AG04450 (cell line): Measurements from ENCODE around the gene LDB3. TPM values are rescaled to one million over a fixed set of nuclear protein-coding genes. Genes with fewer than 3 reads are reported as not detected.

Experiments used
- CTCF ChIA-PET: fragments of 300-600, 350-600 bp; formaldehyde crosslinking; extraction: SDS; loops from one replicate; lab custom pipeline; 2022; ENCODE audit warnings: antibody characterized with exemption, inconsistent platforms; lab: Charles Lee
- POLR2A ChIA-PET: fragments of 350-600 bp; formaldehyde crosslinking; extraction: SDS; loops from one replicate; lab custom pipeline; 2021; ENCODE audit warnings: antibody characterized with exemption, inconsistent platforms; lab: Yijun Ruan, JAX
- DNase-seq: peaks from one replicate; pipeline ENCODE4 v3.0.0-alpha.2; 2011; ENCODE audit warnings: low read depth, low spot score
- H3K27ac ChIP-seq: one replicate; pipeline ENCODE4 v1.5.1; 2012; ENCODE audit warnings: low read depth, low read length, control low read depth
- H3K27me3 ChIP-seq: one replicate; pipeline ENCODE4 v1.6.0; 2012; ENCODE audit warnings: low read length; ENCODE audit not compliant: control insufficient read depth, insufficient read depth
- H3K4me3 ChIP-seq: 2 replicates; pipeline ENCODE4 v1.5.1; 2011; ENCODE audit warnings: mild to moderate bottlenecking, low read depth, low read length, control low read depth
- H3K9me3 ChIP-seq: 2 replicates; pipeline ENCODE4 v1.5.1; 2012; ENCODE audit warnings: low read length; ENCODE audit not compliant: control insufficient read depth, insufficient read depth
- polyA plus RNA-seq: library from polyadenylated mRNA; depleted of rRNA; stranded (reverse); fragments of >200 nt; gene quantifications from 2 replicates; pipeline ENCODE4 v1.2.3, GENCODE V29; 2011
- TF ChIP-seq, protein P1 (sequence below): IDR thresholded peaks from 2 replicates; pipeline ENCODE4 v1.5.1; 2011; ENCODE audit warnings: low read depth, low read length, control low read depth, inconsistent platforms

The LDB3 gene
- polyA plus RNA-seq, 1 experiment: 0.46 TPM

- Histone ChIP-seq H3K9me3 (no peaks in the 10 kb centered on the region), H3K27ac (no peak overlapping the region), H3K27me3 (no peaks in the 10 kb centered on the region), H3K4me3 (no peak overlapping the region)
- ChIA-PET CTCF (no interaction called here), POLR2A (no interaction called here)
- no peak for DNase-seq
- TF ChIP-seq, protein P1, sequence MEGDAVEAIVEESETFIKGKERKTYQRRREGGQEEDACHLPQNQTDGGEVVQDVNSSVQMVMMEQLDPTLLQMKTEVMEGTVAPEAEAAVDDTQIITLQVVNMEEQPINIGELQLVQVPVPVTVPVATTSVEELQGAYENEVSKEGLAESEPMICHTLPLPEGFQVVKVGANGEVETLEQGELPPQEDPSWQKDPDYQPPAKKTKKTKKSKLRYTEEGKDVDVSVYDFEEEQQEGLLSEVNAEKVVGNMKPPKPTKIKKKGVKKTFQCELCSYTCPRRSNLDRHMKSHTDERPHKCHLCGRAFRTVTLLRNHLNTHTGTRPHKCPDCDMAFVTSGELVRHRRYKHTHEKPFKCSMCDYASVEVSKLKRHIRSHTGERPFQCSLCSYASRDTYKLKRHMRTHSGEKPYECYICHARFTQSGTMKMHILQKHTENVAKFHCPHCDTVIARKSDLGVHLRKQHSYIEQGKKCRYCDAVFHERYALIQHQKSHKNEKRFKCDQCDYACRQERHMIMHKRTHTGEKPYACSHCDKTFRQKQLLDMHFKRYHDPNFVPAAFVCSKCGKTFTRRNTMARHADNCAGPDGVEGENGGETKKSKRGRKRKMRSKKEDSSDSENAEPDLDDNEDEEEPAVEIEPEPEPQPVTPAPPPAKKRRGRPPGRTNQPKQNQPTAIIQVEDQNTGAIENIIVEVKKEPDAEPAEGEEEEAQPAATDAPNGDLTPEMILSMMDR: no peak
Observed at GRCh38 chr10:86632951-86633350, 35.4 kb upstream of the LDB3 start.

GRCh38 chr10:86635402-86635801 is 32.9 kb upstream of the LDB3 start:
- ChIA-PET CTCF (no interaction called here), POLR2A (no interaction called here)
- H3K27ac ChIP-seq: peak overlapping the region; percentile 77
- peak; percentile 64 for DNase-seq
- TF ChIP-seq, protein P1: no peak
- no peaks in the 10 kb centered on the region for H3K27me3 ChIP-seq
- H3K9me3 ChIP-seq: no peaks in the 10 kb centered on the region
- H3K4me3 ChIP-seq: no peak overlapping the region

- Histone ChIP-seq H3K27me3 (no peaks in the 10 kb centered on the region), H3K9me3 (no peaks in the 10 kb centered on the region), H3K4me3 (no peak overlapping the region), H3K27ac (no peak overlapping the region)
- CTCF ChIA-PET: interaction anchor here (1.0 kb wide), 1 partner anchor 236 kb away, joined by 3 read pairs; no protein-coding TSS in a partner anchor
- TF ChIP-seq, protein P1: no peak
- DNase-seq: no peak
- POLR2A ChIA-PET: no interaction called here
Observed at GRCh38 chr10:86636311-86636710, 32.0 kb upstream of the LDB3 start.

DNA sequence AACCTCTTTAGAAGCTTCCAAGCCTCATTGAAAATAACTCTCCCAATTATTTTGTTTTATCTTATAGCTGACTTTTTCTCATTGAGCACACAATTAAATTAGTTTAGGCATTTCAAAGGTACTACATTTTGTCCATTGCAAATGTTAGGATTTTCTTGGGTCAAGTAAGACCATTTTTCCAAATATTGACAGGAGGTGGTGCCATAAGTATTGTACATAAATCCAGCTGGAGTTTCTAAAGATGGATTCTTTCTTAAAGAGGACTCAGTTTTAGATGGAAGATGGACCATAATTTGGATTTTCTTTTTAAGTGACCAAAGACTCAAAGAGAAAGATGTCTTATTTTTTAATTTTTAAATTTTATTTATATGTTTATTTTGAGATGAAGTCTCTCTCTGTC is 26.3 kb upstream of the LDB3 start:
- Histone ChIP-seq H3K27me3 (no peaks in the 10 kb centered on the region), H3K27ac (no peak overlapping the region), H3K4me3 (no peak overlapping the region), H3K9me3 (no peaks in the 10 kb centered on the region)
- POLR2A ChIA-PET: no interaction called here
- no peak for DNase-seq
- CTCF ChIA-PET: interaction anchor here (0.5 to 2.0 kb wide), 3 partner anchors 9 to 248 kb away, joined by 3 to 8 read pairs (median 5); no protein-coding TSS in a partner anchor
- TF ChIP-seq, protein P1: no peak

- ChIA-PET CTCF (interaction anchor here (0.7 to 2.0 kb wide), 4 partner anchors 8 to 867 kb away, joined by 3 to 8 read pairs (median 4); no protein-coding TSS in a partner anchor), POLR2A (interaction anchor here (0.6 kb wide), 1 partner anchor 465 kb away, joined by 3 read pairs; no protein-coding TSS in a partner anchor)
- Histone ChIP-seq H3K27ac (no peak overlapping the region), H3K4me3 (no peak overlapping the region), H3K9me3 (no peaks in the 10 kb centered on the region), H3K27me3 (no peaks in the 10 kb centered on the region)
- TF ChIP-seq, protein P1: no peak
- no peak for DNase-seq
Observed at GRCh38 chr10:86642499-86642898, 25.8 kb upstream of the LDB3 start.
